ENCODE measurements around the gene KRT85.
"Not testable (repeated sequence)": the region's sequence is repeated elsewhere in the genome, so short reads cannot be mapped to it uniquely, and the experiment has no call there.

KRT85 gene

DNA sequence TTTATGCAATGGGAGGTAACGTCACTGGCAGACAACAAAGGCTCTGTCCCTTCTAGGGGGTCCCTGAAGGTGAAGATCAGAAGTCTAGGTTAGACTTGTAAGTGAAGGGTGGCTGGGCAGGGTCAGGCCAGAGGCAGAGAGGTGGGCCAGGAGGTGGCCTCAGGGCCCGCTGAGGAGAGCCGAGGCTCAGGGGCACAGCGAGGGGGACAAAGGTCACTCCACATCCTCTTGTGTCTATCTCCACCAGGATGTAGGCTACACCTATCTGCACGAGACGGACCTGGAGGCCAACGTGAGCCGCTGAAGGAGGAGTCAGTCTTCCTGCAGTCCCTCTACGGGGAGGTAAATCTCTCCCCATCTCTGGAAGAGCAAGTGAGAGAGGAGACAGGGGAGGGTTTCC is 20.3 kb downstream of the KRT85 start:
- H4K20me1 ChIP-seq (ENCODE audit: low read depth, low read length), result no peaks in the 10 kb centered on the region
- no peak overlapping the region for H2AFZ ChIP-seq (ENCODE audit: low read depth, low read length, severe bottlenecking)
- no peaks in the 10 kb centered on the region for H3K27me3 ChIP-seq (ENCODE audit: low read length)
- H3K4me2 ChIP-seq (ENCODE audit: low read depth, low read length, poor library complexity, severe bottlenecking), result no peak overlapping the region
- no peaks in the 10 kb centered on the region for H3K9me2 ChIP-seq (replicated peaks; ENCODE audit: insufficient read depth, low read length)
- no peak overlapping the region for H3K4me3 ChIP-seq (ENCODE audit: insufficient read depth, low read length, poor library complexity, severe bottlenecking)
- no peak for TF ChIP-seq CTCF (IDR thresholded peaks at IDR 0.05; ENCODE audit: insufficient read depth, low read length, poor library complexity, severe bottlenecking)
- no peaks in the 10 kb centered on the region for H3K9me3 ChIP-seq (ENCODE audit: insufficient read depth, low read length)
- no peaks in the 10 kb centered on the region for H3K79me2 ChIP-seq (ENCODE audit: insufficient read depth, low read length)
- H3K36me3 ChIP-seq (ENCODE audit: low read length), result no peaks in the 10 kb centered on the region
- no peak overlapping the region for H3K9ac ChIP-seq (ENCODE audit: low read length)
- no peak overlapping the region for H3K27ac ChIP-seq (ENCODE audit: low read depth, low read length)
- no peaks in the 10 kb centered on the region for H3F3A ChIP-seq (ENCODE audit: insufficient read depth)

- no peak overlapping the region for H3K4me3 ChIP-seq (ENCODE audit: insufficient read depth, low read length, poor library complexity, severe bottlenecking)
- no peak overlapping the region for H3K4me2 ChIP-seq (ENCODE audit: low read depth, low read length, poor library complexity, severe bottlenecking)
- H3K27ac ChIP-seq (ENCODE audit: low read depth, low read length), result no peak overlapping the region
- H3K9ac ChIP-seq (ENCODE audit: low read length), result no peak overlapping the region
- H3K36me3 ChIP-seq (ENCODE audit: low read length), result no peaks in the 10 kb centered on the region
- no peaks in the 10 kb centered on the region for H3K9me3 ChIP-seq (ENCODE audit: insufficient read depth, low read length)
- H3F3A ChIP-seq (ENCODE audit: insufficient read depth), result no peaks in the 10 kb centered on the region
- no peaks in the 10 kb centered on the region for H4K20me1 ChIP-seq (ENCODE audit: low read depth, low read length)
- no peak overlapping the region for H2AFZ ChIP-seq (ENCODE audit: low read depth, low read length, severe bottlenecking)
- TF ChIP-seq CTCF (IDR thresholded peaks at IDR 0.05; ENCODE audit: insufficient read depth, low read length, poor library complexity, severe bottlenecking) (no peak), EZH2phosphoT487 (conservative IDR thresholded peaks at IDR 0.05; ENCODE audit: low read length) (no peak)
- no peaks in the 10 kb centered on the region for H3K79me2 ChIP-seq (ENCODE audit: insufficient read depth, low read length)
- no peaks in the 10 kb centered on the region for H3K27me3 ChIP-seq (ENCODE audit: low read length)
- no peaks in the 10 kb centered on the region for H3K9me2 ChIP-seq (replicated peaks; ENCODE audit: insufficient read depth, low read length)
Observed at GRCh38 chr12:52346593-52346992, 20.7 kb downstream of the KRT85 start.

DNA sequence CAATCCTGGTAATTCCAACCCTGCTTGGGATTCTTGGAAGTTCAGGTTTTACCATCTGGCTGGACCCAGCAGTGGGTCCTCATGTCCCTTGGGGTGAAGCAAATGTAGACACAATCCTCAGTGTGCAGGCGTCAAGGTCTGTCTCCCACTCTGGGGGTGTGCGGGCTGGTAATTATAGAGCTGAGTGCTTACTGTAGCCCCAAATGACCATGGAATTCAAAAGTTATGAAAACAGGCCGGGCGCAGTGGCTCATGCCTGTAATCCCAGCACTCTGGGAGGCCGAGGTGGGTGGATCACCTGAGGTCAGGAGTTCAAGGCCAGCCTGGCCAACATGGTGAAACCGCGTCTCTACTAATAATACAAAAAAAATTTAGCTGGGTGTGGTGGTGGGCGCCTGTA is 22.2 kb downstream of the KRT85 start:
- not testable (repeated sequence) for H3K4me2 ChIP-seq (ENCODE audit: low read depth, low read length, poor library complexity, severe bottlenecking); H4K20me1 ChIP-seq (ENCODE audit: low read depth, low read length); H3K27me3 ChIP-seq (ENCODE audit: low read length); H3K27ac ChIP-seq (ENCODE audit: low read depth, low read length); H3K36me3 ChIP-seq (ENCODE audit: low read length); H3K79me2 ChIP-seq (ENCODE audit: insufficient read depth, low read length); H3K9me2 ChIP-seq (replicated peaks; ENCODE audit: insufficient read depth, low read length); H3K9ac ChIP-seq (ENCODE audit: low read length); H3F3A ChIP-seq (ENCODE audit: insufficient read depth); H2AFZ ChIP-seq (ENCODE audit: low read depth, low read length, severe bottlenecking); H3K9me3 ChIP-seq (ENCODE audit: insufficient read depth, low read length); H3K4me3 ChIP-seq (ENCODE audit: insufficient read depth, low read length, poor library complexity, severe bottlenecking)

- Histone ChIP-seq H3F3A (ENCODE audit: insufficient read depth) (no peaks in the 10 kb centered on the region), H3K27me3 (ENCODE audit: low read length) (no peaks in the 10 kb centered on the region), H3K4me3 (ENCODE audit: insufficient read depth, low read length, poor library complexity, severe bottlenecking) (no peak overlapping the region), H3K27ac (ENCODE audit: low read depth, low read length) (no peak overlapping the region), H3K36me3 (ENCODE audit: low read length) (no peaks in the 10 kb centered on the region), H3K9me2 (replicated peaks; ENCODE audit: insufficient read depth, low read length) (no peaks in the 10 kb centered on the region), H3K4me2 (ENCODE audit: low read depth, low read length, poor library complexity, severe bottlenecking) (no peak overlapping the region), H2AFZ (ENCODE audit: low read depth, low read length, severe bottlenecking) (no peak overlapping the region), H3K9me3 (ENCODE audit: insufficient read depth, low read length) (no peaks in the 10 kb centered on the region), H3K79me2 (ENCODE audit: insufficient read depth, low read length) (no peaks in the 10 kb centered on the region), H3K9ac (ENCODE audit: low read length) (no peak overlapping the region), H4K20me1 (ENCODE audit: low read depth, low read length) (no peaks in the 10 kb centered on the region)
- no peak for TF ChIP-seq EZH2phosphoT487 (conservative IDR thresholded peaks at IDR 0.05; ENCODE audit: low read length)
- no peak for TF ChIP-seq CTCF (IDR thresholded peaks at IDR 0.05; ENCODE audit: insufficient read depth, low read length, poor library complexity, severe bottlenecking)
Observed at GRCh38 chr12:52344111-52344510, 23.2 kb downstream of the KRT85 start.
